Posterior cingulate gyrus (tissue), 11 donors: ENCODE data around the gene NCOA7.
"Not testable (repeated sequence)": the region's sequence is repeated elsewhere in the genome, so short reads cannot be mapped to it uniquely, and the experiment has no call there.

Experiments used
- DNase-seq, 10 donors: peaks; one replicate each; pipeline versions ENCODE4 v3.0.0 to v3.0.0-alpha.2; 2020 to 2021; ENCODE audit warnings: mixed read lengths in 3 of 10
- intact Hi-C: fragments of 100-400 bp; cut with DNase I; formaldehyde crosslinking; loops from one replicate; pipeline ENCODE4 v1.15.1; 2023

Gene NCOA7

GRCh38 chr6:125906158-125906998 is 115.6 kb downstream of the NCOA7 start:
- DNase-seq: no peak
- intact Hi-C loops: no loop called here

GRCh38 chr6:125910527-125910926 is 119.8 kb downstream of the NCOA7 start:
- intact Hi-C loops: no loop called here
- DNase-seq: no peak

DNA sequence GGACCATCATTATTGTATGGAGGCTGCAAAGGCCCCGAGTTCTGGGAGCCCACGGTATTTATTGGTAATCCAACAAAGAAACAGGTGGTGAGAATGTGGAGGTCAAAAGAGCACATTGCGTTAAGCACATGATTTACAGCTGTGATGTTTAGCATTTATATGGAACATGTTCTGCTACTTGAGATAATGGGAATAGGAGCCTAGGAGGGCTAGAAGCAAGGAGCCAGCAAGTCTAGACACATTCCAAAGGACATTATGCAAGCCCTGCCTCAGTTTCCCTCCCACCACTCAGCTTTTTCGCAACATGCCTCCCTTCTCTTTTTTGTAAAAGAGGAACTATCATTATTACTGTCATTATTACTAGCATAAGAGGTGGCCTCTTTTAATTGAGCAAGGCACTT is 120.3 kb downstream of the NCOA7 start:
- DNase-seq, intact Hi-C loops: not testable (repeated sequence)

DNA sequence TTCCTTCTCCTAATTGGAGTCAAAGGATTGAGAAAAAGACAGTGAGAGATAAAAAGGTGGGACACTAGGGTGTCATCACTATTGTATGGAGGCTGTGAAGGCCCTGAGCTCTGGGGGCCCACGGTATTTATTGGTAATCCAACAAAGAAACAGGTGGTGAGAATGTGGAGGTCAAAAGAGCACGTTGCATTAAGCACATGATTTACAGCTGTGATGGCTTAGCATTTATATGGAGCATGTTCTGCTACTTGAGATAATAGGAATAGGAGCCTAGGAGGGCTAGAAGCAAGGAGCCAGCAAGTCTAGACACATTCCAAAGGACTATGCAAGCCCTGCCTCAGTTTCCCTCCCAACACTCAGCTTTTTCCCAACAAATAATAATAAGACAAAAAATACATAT is 121.7 kb downstream of the NCOA7 start:
- intact Hi-C loops, DNase-seq: not testable (repeated sequence)

GRCh38 chr6:125913145-125913544 is 122.4 kb downstream of the NCOA7 start:
- DNase-seq: no peak
- intact Hi-C loops: no loop called here

- intact Hi-C loops: no loop called here
- DNase-seq: no peak
These were observed 123.1 kb downstream of the NCOA7 start for GRCh38 chr6:125913864-125914351.

- intact Hi-C loops: no loop called here
- no peak for DNase-seq
These were observed 127.5 kb downstream of the NCOA7 start for GRCh38 chr6:125918230-125918629.

DNA sequence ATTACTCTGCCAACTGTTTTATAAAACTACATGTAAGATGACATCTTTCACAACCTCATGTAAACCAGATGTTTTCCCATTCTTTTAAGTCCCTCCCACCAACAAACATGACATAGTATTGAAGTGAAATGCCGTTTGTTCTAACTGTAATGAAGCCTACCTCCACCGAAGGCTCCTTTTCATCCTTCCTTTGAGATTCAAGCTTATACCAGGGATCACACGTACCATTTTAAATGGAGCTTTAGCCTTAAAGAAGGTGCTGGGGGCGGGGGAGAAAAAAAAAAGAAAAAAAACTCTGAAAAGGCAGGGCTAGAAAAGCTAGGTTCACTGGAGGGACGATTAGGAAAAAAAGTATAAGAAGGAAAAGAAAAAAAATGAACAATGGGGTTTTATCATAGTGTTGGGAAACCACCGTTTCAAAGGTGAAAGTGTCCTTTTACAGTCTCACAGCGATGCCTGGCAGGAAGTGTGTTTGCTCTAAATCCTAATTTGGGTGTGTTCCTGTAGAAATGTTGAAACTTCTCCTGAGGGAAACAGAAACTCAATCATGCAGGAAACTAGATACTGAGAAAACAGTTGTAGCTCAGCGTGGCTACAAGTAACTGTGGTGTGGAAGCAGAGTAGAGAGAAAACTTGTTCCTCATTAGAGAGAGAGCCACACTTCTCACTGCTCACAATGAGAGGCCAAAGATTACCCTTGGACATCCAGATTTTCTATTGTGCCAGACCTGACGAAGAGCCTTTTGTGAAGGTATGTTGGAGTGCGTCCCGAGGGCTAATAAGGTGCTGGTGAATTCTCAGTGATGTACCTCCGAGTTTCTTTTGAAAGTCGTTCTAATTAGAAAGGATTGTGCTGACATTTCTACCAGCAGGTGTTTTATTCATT is 128.2 kb downstream of the NCOA7 start:
- intact Hi-C loops: no loop called here
- no peak for DNase-seq

GRCh38 chr6:125919618-125920017 is 128.9 kb downstream of the NCOA7 start:
- DNase-seq: no peak
- intact Hi-C loops: no loop called here

- intact Hi-C loops: no loop called here
- DNase-seq: no peak
These were observed 131.6 kb downstream of the NCOA7 start for GRCh38 chr6:125922322-125922860.

DNA sequence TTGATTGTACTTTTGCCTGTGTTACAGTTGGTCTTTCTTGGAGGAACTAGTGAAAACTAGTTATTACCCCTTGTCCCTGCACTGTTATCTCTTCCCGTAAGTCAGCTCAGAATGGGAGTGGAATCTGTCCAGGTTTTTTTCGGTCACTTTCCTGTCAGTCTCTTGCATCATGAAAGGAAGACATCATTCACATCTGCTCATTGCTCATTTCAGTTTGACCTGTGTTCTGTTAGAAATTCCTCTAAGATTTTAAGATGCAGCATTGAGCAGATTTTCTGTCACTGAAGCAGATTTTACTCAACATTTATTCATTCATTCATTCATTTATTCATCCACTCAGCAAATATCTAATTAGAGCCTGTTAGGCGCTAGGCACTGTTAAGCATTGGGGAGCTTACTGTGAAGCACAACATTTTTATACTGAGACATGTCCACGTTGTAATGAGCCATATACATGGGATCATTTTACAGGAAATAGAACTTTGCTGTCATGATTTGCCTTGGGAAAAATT is 132.7 kb downstream of the NCOA7 start:
- DNase-seq: no peak
- intact Hi-C loops: no loop called here

DNA sequence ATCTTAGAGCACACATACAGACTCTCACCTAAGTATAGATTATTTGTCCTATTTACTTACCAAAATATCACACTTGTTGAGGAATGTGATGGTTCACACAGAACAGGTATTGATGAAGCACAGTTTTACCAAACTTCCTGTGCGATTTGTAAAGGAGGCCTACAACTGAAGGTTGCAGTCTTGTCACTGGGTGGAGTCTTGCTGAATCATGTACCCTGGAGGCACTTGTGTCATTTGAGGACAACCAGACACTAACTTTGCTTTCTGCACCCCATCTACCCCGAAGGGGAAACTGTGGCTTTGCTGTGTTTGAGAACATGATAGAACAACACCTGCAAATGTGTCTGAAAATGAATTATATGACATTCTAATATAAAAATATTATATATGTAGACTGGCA is 133.4 kb downstream of the NCOA7 start:
- intact Hi-C loops: no loop called here
- no peak for DNase-seq

GRCh38 chr6:125924697-125925358 is 134.1 kb downstream of the NCOA7 start:
- DNase-seq: no peak
- intact Hi-C loops: no loop called here

- peak in 1 of 10 donors; percentile 10 for DNase-seq
- intact Hi-C loops: no loop called here
These were observed 136.0 kb downstream of the NCOA7 start for GRCh38 chr6:125926711-125927110.

DNA sequence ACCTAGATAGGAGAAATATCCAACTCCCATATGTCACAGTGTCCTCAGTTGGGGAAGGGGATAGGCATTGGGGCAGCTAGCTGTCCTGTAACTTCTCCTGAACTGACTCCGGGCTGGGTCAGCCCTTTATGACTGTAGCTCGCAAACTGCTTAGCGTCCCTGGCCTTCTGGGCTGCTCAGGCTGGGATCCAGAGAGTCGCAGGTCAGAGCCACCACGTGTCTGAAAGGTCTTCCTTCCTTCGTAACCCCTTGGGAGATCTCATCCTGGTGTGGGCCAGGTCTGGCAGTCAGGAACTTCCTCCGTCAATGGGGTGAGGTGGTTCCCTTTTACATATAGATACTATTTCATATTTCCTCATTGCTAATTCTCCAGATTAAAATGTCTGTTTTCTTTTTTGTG is 137.0 kb downstream of the NCOA7 start:
- DNase-seq: no peak
- intact Hi-C loops: no loop called here

DNA sequence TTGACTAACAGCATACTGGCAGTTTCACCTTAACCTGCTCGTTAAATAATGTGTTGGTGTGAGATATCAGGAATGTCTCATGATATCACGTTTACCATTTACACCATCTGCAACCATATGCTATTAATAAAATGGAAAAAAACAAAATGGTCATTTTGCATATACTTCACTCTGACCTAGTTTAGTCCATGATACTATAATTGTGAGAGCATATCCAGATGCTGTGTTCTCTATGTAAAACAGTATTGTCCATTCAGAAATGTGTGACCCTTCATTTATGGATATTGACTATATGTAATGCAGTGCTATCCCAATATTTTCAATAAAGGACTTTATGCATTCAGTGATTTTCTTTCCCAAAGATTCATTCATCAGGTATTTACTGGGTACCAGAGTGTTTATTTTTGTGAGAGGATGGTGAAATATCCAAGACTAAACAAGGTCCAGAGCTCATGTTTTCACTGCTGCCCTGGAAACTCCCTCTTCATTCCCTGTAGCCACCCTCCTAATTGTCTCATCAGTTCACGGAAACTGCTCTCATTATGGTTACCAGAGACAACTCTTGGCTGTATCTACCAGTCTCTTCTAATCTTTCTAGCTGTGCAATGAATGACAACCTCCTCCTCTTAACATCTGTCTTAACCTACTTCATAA is 140.1 kb downstream of the NCOA7 start:
- intact Hi-C loops: no loop called here
- no peak for DNase-seq

GRCh38 chr6:125931733-125932450 is 141.1 kb downstream of the NCOA7 start:
- intact Hi-C loops: no loop called here
- DNase-seq: no peak

DNA sequence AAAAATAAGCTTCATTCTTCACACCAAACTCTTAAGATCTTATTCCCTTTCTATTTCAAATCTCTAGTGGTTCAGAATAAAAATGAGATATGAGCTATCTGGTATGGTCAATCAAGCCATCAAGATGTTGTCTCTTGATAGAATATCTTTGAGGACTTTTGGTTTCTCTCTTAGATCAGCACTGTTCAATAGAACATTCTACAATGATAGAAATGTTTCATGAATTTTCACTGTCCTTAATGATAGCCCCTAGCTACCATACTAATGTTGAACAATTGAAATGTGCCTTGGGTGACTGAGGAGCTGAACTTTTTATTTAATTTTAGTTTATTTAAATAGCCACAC is 141.7 kb downstream of the NCOA7 start:
- no peak for DNase-seq
- intact Hi-C loops: no loop called here

- DNase-seq, intact Hi-C loops: not testable (repeated sequence)
These were observed 144.8 kb downstream of the NCOA7 start for GRCh38 chr6:125935520-125935919.
